Measurements from ENCODE around the gene SLC17A6. TPM values are rescaled to one million over a fixed set of nuclear protein-coding genes. Genes with fewer than 3 reads are reported as not detected.

The SLC17A6 gene
- total and polyA plus RNA-seq, 8 donors, result 0.12 to 4.0 (median 0.19) TPM

GRCh38 chr11:22341588-22341931 lies 3.4 kb downstream of the SLC17A6 start:
- Histone ChIP-seq H3K27ac (no peak overlapping the region), H3K36me3 (no peaks in the 10 kb centered on the region), H3K4me3 (no peak overlapping the region), H3K9me3 (no peaks in the 10 kb centered on the region), H3K4me1 (no peaks in the 10 kb centered on the region), H3K27me3 (peaks cover 5 to 49% (median 16%) of the 10 kb centered on the region in 4 donors)
- 10 to 12% methylated on average over 23 of the region's 23 CpGs for WGBS, 2 donors
- DNase-seq (peak in 1 of 6 donors; percentile 53), FAIRE-seq (no peak), ATAC-seq (no peak)
- intact Hi-C loops (cut with DNase I), result loop anchor here in 2 of 3 donors (5.0 to 10.0 kb wide), 3 partner anchors 191 to 453 kb away; no protein-coding TSS in a partner anchor
- TF ChIP-seq CTCF (IDR thresholded peaks at IDR 0.05), result no peak

DNA sequence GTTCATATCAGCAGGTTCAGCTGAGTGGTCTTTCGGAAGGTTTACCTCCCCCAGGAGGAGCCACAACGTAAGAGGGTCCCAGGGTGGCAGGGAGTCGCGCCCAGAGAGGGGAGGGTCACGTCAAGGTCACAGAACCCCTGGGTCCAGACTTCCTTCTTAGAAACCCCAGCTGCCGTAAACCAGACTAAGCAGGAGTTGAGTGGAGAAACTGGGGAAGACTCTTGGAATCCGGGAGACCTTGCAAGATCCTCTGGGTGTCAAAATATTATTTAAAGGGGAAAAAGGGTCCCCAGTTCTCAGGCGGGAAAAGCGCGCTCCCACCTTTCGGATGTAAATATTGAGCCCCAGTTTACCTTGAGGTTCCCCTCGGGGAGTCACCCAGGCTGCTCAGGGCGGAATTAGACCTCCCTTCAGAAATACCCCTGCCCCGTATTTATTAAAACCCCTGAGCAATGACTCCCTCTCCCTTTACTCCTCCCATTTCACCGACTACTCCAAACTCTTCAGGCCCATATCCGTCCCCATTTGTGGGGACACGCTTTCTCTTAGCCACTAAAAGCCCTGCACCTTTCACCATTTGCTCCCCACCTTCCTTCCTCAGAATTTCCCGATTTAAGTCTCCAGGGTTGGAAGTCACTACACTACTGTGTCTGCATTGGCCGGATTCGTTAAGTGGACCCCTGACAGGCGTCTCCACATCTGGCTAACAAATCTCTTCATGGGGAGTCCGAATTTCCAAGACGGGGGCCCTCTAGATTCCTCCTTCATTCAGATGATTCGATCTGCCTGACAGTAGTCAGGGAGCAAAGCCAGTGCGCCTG lies 4.2 kb downstream of the SLC17A6 start:
- FAIRE-seq (no peak), ATAC-seq (no peak), DNase-seq (no peak)
- Histone ChIP-seq H3K4me1 (no peaks in the 10 kb centered on the region), H3K36me3 (no peaks in the 10 kb centered on the region), H3K27me3 (peaks cover 5 to 43% (median 13%) of the 10 kb centered on the region in 4 donors), H3K9me3 (no peaks in the 10 kb centered on the region), H3K27ac (no peak overlapping the region), H3K4me3 (no peak overlapping the region)
- WGBS, 2 donors, result 10% methylated on average over 25 of the region's 25 CpGs
- no peak for TF ChIP-seq CTCF (IDR thresholded peaks at IDR 0.05)
- intact Hi-C loops (cut with DNase I), result loop anchor here in 2 of 3 donors (5.0 to 10.0 kb wide), 3 partner anchors 190 to 452 kb away; no protein-coding TSS in a partner anchor

- Histone ChIP-seq H3K27me3 (peaks cover 5 to 41% (median 13%) of the 10 kb centered on the region in 4 donors), H3K9me3 (no peaks in the 10 kb centered on the region), H3K27ac (no peak overlapping the region), H3K4me3 (peak overlapping the region in 1 of 4 donors; percentile 3), H3K36me3 (no peaks in the 10 kb centered on the region), H3K4me1 (no peaks in the 10 kb centered on the region)
- intact Hi-C loops (cut with DNase I), result loop anchor here in 2 of 3 donors (5.0 to 10.0 kb wide), 3 partner anchors 189 to 452 kb away; no protein-coding TSS in a partner anchor
- FAIRE-seq (no peak), ATAC-seq (no peak), DNase-seq (no peak)
- WGBS, 2 donors, result 4 to 5% methylated on average over 6 of the region's 6 CpGs
- TF ChIP-seq CTCF (IDR thresholded peaks at IDR 0.05), result no peak
These were observed 4.8 kb downstream of the SLC17A6 start for GRCh38 chr11:22343032-22343324.

DNA sequence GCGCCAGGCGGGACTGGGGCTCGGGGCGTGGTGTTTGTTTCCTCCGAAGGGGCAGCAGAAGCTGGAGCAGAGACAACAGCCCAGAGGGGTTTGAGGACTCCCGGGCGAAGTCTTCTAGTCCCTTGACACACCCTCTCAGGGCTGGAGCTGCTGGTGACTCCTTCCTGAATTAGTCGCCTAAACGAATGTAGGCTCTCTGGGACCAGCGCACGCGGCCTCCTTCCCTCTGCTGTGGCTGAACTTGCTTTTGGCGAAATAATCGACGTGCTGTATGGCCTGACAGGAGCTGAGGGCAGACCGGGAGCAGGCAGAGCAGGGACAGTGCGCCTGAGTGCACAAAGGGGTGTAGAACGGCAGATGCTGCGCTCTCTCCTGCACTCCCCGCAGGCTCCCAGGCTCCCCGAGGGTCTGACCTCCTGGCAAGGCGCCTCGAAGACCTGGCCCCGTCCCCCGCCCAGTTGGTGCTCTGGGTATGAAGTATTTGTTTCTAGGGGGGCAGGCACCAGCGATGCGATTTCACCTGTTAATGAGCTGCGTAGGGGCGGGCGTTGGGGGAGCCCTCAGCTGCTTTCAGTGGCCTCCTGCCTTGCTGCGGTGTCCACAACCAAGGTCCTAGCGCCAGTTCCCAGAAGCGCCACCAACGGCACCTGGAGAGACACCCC lies 5.3 kb downstream of the SLC17A6 start:
- FAIRE-seq (no peak), ATAC-seq (peak in 3 of 4 donors; percentile 35 to 43 (median 35)), DNase-seq (peak in 3 of 6 donors; percentile 14 to 55 (median 49))
- Histone ChIP-seq H3K27me3 (peaks cover 5 to 41% (median 13%) of the 10 kb centered on the region in 4 donors), H3K36me3 (no peaks in the 10 kb centered on the region), H3K4me3 (peak overlapping the region in 1 of 4 donors; percentile 3), H3K27ac (no peak overlapping the region), H3K4me1 (no peaks in the 10 kb centered on the region), H3K9me3 (no peaks in the 10 kb centered on the region)
- WGBS, 2 donors, result 4 to 6% methylated on average over 34 of the region's 34 CpGs
- intact Hi-C loops (cut with DNase I), result loop anchor here in 2 of 3 donors (5.0 to 10.0 kb wide), 3 partner anchors 189 to 451 kb away; no protein-coding TSS in a partner anchor
- no peak for TF ChIP-seq CTCF (IDR thresholded peaks at IDR 0.05)

Data from pancreas (tissue), 10 donors.